Activated CD8-positive, alpha-beta memory T cell treated with anti-CD3 and anti-CD28 coated beads, Interleukin-2, amount 50 U/mL, for 48 hours (primary cell): Measurements from ENCODE around the gene ADAMTS2.

Experiments
- DNase-seq: peaks from one replicate; pipeline ENCODE4 v3.0.0-alpha.2; 2020

The ADAMTS2 gene

GRCh38 chr5:179132586-179133355 is 212.5 kb downstream of the ADAMTS2 start:
- DNase-seq, result no peak

- no peak for DNase-seq
Measured at GRCh38 chr5:179131886-179132585, 213.2 kb downstream of the ADAMTS2 start.

- no peak for DNase-seq
Measured at GRCh38 chr5:179131321-179131835, 213.9 kb downstream of the ADAMTS2 start.

- no peak for DNase-seq
Measured at GRCh38 chr5:179130101-179130681, 215.1 kb downstream of the ADAMTS2 start.

GRCh38 chr5:179129607-179130071 is 215.6 kb downstream of the ADAMTS2 start:
- no peak for DNase-seq

- no peak for DNase-seq
Measured at GRCh38 chr5:179128976-179129375, 216.3 kb downstream of the ADAMTS2 start.

GRCh38 chr5:179128041-179128365 is 217.3 kb downstream of the ADAMTS2 start:
- DNase-seq, result no peak

GRCh38 chr5:179127136-179128040 is 217.9 kb downstream of the ADAMTS2 start:
- DNase-seq, result no peak

GRCh38 chr5:179126506-179126991 is 218.7 kb downstream of the ADAMTS2 start:
- DNase-seq, result no peak

GRCh38 chr5:179125789-179126505 is 219.3 kb downstream of the ADAMTS2 start:
- DNase-seq, result no peak

GRCh38 chr5:179124853-179125788 is 220.1 kb downstream of the ADAMTS2 start:
- DNase-seq, result no peak

GRCh38 chr5:179124273-179124852 is 220.9 kb downstream of the ADAMTS2 start:
- no peak for DNase-seq

- DNase-seq, result no peak
Measured at GRCh38 chr5:179123491-179124272, 221.6 kb downstream of the ADAMTS2 start.

- no peak for DNase-seq
Measured at GRCh38 chr5:179123109-179123426, 222.2 kb downstream of the ADAMTS2 start.

- no peak for DNase-seq
Measured at GRCh38 chr5:179122411-179123108, 222.7 kb downstream of the ADAMTS2 start.

- no peak for DNase-seq
Measured at GRCh38 chr5:179121667-179122111, 223.6 kb downstream of the ADAMTS2 start.

- no peak for DNase-seq
Measured at GRCh38 chr5:179120951-179121666, 224.2 kb downstream of the ADAMTS2 start.

- DNase-seq, result no peak
Measured at GRCh38 chr5:179120421-179120861, 224.8 kb downstream of the ADAMTS2 start.
